ENCODE data around the gene AFTPH.
A peak's percentile ranks its signal among the peaks of the same experiment; 100 is the strongest.

Gene AFTPH

GRCh38 chr2:64615192-64615763 is 91.2 kb downstream of the AFTPH start:
- no peak for FAIRE-seq

DNA sequence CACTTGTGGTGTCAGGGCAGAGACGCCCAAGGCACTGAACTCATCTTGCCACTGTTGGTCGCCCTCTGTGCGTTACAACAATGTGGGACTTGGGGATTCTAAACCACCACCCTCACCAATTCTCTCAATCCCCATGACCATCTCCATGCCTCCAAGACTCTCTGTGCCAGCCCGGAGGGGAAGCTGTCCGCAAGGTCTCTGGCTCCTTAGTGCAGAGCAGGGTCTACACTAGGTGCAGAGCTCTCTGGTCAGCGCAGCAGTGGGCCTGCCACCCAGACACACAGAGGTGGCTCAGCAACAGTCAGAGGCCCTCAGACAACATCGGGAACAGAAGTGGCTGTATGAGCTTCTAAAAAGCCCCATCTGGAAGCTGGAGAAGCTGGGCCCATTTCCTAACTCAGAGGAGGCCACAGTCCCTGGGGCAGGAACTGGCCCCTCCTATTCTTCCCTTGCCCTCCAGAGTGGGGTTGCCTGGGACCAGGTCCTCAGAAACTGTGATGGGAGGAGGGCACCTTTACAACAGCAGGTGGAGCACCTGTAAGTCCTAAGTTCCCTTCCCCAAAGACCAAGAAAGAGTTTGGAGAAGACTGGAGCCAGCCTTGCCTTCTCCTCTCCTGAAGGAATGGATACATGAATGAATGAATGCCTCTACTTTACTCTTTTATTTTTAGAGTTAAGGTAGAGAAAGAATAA is 91.9 kb downstream of the AFTPH start:
- no peak for FAIRE-seq

- FAIRE-seq: no peak
These were observed 93.6 kb downstream of the AFTPH start for GRCh38 chr2:64617631-64618151.

- no peak for FAIRE-seq
These were observed 96.5 kb downstream of the AFTPH start for GRCh38 chr2:64620661-64621060.

DNA sequence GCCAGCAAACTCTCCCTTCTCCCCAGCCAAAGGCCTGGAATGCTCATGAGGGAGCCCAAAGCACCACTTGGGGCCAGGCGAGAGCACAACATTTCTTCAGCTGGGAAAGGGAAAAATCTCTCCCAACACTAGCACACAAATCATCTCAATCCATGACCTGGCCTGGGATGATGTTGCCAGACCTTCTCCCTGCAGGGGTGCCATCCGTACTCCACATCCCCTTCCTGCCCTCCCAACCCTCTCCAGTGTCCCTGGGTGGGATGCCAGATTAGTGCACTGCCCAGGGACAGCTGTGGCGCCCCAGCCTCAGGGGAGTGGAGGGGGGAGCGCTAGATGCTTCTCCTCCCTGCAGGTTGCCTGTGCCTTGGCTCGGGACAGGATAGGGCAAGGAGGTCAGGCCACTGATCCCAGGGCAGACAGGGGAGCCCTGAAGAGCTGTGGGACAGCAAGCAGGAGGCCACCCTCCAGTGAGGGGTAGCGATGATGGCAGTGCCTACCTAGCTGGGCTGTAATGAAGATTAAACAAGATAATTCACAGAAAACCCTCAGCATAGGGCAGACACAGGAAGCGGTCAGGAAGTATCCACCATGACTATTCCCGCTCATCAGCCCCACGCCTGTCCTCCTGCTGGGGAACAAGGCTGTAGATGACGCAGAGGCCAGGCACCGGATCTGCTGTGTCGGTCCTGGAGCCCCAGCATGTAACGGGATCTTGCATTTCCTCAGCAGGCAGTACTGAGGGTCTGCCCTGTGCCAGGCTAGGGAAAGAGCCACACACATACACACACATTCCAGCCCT is 98.5 kb downstream of the AFTPH start:
- FAIRE-seq: peak; percentile 73

DNA sequence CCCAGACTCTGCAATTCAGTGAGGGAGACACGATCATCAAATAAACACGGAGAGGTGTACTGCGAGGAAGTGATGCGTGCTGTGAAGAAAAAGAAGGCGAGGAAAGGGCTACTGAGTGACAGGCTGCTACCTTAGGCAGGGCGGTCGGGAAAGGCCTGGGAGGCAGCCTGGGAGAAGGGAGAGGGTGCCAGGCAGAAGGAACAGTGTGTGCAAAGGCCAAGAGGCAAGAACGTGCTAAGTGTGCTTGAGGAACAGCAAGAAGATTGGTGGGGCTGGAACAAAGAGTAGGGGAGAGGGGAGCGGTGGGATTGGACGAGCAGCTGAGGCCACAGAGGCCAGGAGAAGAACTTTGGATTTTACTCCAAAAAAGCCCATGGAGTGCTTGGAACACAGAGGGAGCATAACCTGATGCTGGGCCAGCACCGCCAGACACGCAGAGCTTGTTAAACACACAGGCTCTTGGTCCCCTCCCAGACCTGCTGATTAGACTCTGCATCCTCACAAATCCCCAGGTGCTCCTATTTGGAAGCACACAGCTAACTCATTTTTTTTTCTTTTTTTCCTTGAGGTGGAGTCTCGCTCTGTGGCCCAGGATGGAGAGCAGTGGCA is 99.2 kb downstream of the AFTPH start:
- no peak for FAIRE-seq

DNA sequence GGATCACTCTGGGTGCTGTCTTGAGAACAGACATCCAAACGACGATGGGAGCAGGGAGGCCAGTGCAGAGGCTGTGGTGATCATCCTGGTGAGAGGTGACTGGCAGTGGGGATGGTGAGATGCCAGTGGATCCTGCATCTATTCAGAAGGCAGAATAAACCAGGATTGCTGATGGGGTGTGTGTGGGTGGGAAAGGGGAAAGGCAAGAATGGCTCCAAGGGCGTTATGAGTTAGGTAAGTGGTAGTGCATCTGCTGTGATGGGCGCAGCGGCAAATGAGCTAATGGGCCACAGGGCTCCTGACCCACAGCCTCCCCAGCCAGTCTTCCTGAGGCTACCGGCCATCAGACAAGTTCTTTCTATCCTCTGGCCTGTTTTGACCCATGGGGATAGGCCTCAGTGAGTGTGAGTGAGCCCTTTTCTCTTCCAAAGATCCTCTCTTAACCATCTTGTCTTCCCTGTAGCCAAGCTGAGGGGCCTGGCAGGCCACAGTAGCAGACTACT is 100.0 kb downstream of the AFTPH start:
- no peak for FAIRE-seq

- no peak for FAIRE-seq
These were observed 100.7 kb downstream of the AFTPH start for GRCh38 chr2:64624862-64625261.

DNA sequence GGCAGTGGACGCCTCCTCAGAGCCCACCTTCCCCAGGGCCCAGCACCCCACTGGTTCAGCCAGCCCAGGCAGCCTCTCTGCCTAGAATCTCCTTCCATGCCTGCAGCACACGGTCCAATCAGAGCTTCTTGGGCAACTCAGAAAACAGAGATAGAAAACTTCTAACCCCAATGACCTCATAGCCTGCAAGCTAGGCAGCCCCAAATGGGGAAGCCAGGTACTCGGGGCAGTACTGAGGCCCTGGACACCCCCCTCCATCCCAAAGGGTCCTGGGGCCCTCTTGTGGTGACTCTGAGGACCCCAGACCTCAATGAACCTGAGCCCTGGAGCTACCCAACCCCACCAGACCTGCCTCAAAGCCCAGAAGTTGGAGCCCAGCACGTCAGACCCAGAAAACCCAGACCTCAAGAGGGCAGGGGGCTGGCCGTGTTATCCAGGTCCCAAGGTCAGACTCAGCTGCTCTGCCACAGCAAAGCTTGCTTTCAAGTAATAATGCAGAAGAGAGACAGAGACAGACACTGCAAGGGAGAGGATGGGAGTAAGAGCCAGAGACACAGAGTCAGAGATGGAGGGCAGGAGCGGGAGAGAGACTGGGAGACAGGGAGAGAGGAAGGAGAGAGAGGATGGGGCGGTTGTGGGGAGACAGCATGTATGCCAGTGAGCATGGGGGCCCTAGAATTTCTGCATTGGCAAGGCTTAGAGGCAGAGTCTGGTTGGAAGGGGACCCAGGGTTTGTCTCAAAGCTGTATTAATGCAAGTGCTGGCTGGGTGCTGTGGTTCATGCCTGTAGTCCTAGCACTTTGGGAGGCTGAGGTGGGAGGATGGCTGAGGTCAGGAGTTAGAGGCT is 101.4 kb downstream of the AFTPH start:
- FAIRE-seq: no peak

GRCh38 chr2:64626146-64626809 is 102.2 kb downstream of the AFTPH start:
- no peak for FAIRE-seq

DNA sequence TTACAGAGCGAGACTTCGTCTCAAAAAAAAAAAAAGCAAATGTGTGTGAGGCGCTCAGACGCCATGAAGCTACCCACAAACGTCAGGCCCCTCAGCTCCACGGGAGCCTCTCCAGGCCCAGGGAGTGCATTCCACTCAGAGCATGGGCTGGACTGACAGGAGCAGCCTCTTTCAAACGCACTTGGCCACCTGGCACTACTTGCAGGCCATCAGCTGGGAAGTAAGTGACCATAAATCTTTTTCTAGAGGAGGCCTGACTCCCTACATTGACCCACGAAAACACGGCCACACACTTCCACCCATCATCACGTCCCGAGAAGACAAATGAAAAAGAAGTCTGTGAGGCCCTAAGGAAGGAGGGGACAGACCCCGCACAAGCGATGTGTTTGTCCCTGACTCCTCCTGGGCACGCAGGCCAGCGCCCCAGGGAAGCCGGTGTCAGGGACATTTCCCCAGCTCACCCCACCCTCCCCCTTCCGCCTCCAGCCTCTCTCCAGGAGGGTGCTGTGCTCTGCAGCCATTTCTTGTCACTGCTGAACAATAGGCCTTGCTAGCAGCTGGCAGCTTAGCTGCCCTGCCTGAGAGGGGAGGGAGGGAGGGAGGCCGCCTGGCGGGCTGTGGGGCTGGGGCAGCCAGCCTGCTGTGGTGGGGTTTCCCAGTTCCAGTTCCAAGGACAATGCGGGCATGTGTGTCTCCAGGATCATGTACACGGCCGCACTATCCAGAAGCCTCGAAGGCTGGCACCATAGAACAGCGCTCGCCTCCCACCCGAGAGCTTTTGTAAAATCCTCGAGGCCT is 103.0 kb downstream of the AFTPH start:
- no peak for FAIRE-seq

DNA sequence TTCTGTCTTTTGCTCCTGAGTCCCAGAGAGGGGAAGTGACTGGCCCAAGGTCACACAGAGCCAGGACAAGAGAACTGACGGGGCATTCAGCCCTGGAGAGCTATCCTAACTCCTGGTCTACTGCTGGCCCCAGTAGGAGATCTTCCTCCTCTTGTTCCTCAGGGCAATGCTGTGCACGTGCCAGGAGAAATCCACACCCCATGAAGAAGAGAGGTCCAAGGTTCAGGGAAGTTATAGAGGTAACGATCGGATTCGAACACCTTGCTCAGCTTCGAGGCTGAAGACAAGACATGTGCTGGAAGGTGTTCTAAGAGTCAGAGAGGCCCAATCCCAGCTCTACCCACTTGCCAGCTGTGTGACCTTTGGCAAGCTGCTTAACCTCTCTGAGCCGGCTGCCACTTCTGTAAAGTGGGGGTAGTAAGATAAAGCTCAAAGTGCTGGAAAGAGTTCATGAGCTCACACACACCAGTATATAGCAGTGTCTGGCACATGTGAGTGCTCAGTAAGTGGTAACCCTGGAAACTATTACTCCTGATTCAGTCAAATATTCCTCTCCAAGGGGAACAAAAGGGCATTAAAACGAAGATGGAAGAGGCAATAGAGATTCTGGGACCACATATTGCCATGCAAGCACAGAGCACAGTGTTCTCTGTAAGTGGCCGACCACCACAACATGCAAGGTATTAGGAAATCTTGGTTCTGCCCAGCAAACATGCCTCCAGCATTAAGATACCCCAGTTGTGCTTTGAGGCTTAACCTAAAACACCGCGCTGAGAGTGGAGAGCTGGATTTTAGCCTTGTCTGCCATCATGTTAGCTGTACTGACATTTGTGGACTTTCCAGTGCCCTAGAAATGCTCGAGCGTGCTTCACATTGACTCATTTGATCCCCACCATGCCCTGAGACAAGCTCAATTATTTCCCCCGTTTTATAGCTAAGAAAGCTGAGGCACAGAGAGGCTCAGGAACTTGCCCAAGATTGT is 104.0 kb downstream of the AFTPH start:
- no peak for FAIRE-seq

DNA sequence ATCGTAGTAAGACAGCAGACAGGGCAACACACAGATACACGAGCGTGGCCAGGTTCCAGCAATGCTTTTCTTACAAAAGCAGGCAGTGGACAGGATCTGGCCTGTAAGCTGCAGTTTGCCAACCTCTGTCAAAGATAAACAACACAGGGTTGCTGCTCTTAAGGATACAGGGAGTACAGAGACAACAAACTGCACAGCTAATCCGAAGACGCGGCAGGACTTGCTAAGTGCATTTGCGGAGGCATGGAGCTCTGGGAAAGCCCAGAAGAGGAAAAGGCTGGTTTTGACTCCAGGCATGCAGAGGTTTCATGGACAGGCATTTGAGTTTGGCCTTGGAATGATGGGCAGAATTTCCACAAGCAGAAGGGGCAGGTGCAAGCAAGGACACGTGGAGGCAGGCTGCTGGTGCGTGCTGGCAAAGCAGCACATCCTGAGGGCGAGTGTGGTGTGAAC is 105.2 kb downstream of the AFTPH start:
- FAIRE-seq: no peak

DNA sequence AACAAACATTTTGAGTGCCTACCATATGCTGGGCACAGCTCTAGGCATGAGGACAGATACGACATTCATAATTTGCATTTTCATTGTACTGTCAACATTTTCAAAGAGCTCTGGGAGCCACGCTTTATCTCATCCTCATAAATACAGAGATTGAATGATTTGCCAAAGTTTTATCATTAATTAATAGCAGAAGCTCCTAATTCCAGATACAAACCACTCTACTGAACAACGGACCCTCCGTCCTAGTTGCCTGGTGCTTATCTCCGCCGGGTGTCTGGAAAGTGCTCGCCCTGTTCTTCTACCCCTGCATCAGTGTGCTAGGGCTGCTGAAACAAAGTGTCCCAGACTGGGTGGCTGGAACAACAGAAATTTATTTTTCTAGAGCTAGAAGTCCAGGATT is 105.7 kb downstream of the AFTPH start:
- no peak for FAIRE-seq

GRCh38 chr2:64630752-64631151 is 106.6 kb downstream of the AFTPH start:
- no peak for FAIRE-seq

GRCh38 chr2:64631771-64632170 is 107.6 kb downstream of the AFTPH start:
- no peak for FAIRE-seq

DNA sequence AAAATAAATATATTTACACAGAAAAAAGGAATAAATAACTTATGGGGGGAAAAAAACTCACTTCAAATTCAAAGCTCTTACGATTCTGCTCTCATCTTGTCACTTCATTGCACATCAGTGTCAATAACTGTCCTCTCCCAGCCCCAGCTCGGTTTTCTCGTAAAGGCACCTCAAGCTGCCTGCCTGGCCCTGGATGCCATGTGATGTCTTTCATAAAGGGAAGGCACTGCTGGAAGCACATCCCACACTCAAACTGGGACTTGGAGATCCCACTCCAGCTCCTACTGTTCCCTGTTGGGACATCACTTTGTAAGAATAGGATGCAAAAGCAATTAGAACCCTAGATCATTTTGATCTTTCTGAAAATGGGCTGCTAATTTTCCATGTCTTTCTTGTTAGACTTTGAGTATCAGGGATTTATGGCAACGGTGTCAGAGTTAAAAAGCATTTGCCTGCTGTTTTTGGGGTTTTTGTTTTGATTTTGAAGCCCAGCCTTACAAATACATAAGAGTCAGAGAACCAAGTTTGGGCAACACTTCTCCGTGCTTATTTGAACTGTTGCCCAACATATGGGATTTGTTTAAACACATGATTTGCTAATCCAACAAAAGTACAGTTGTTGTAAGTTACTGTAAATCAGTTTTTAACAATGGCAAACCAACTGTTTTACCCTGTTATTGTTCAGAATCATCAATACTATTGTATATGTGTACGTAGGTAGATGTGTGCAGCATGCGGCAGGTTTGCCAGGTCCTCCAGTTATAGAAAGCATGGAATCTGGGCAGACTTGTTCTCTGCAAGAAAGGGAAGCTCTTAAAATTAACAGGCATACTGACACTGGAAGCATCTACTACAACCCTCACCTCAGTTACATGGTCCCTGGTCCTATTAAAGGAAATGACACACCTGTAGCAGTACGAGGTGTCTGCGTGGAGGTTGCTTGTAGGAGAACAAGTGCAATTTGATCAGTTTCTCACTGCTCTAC is 109.0 kb downstream of the AFTPH start:
- FAIRE-seq: no peak
